Brain microvascular endothelial cell (primary cell): Measurements from ENCODE around the gene WDR62.

Experiments
- DNase-seq: peaks from one replicate; pipeline ENCODE4 v3.0.0-alpha.2; 2020
- H3K27ac ChIP-seq: fragments of 250-450 bp; sonication (Bioruptor Pico); 2 replicates; pipeline ENCODE4 v1.5.1; 2020; ENCODE audit warnings: mild to moderate bottlenecking, moderate library complexity
- H3K27me3 ChIP-seq: fragments of 250-450 bp; sonication (Bioruptor Pico); replicated peaks from 2 replicates; pipeline ENCODE4 v1.5.1; 2020; ENCODE audit warnings: mild to moderate bottlenecking
- H3K36me3 ChIP-seq: fragments of 250-450 bp; sonication (Bioruptor Pico); replicated peaks from 2 replicates; pipeline ENCODE4 v1.5.1; 2020; ENCODE audit warnings: mild to moderate bottlenecking
- H3K4me3 ChIP-seq: 2 replicates; pipeline ENCODE4 v1.5.1; 2011; ENCODE audit warnings: low read depth, mild to moderate bottlenecking, control low read depth, low read length, moderate library complexity
- CTCF ChIP-seq: IDR thresholded peaks from 2 replicates; pipeline ENCODE4 v1.5.1; 2011; ENCODE audit warnings: low read depth, mild to moderate bottlenecking, moderate library complexity, low read length, control low read depth, inconsistent platforms; ENCODE audit errors: missing control alignments
- in situ Hi-C: cut with HindIII; loops from 2 replicates; pipeline ENCODE4 v1.10.0; 2017; ENCODE audit warnings: low sequenced_read_pairs, low pct_ligation_motif_present

WDR62 gene

GRCh38 chr19:36099166-36099785 is 44.6 kb downstream of the WDR62 start:
- in situ Hi-C loops = no loop called here
- no peak for TF ChIP-seq CTCF
- no peak for DNase-seq

GRCh38 chr19:36100476-36100875 is 45.8 kb downstream of the WDR62 start:
- Histone ChIP-seq H3K27ac (no peak overlapping the region), H3K4me3 (no peak overlapping the region), H3K36me3 (no peaks in the 10 kb centered on the region), H3K27me3 (no peaks in the 10 kb centered on the region)
- DNase-seq = no peak
- in situ Hi-C loops = no loop called here
- TF ChIP-seq CTCF = no peak

More at GRCh38 chr19:36099166-36099785, 44.6 kb downstream of the WDR62 start:
- no peaks in the 10 kb centered on the region for H3K27me3 ChIP-seq
- H3K27ac ChIP-seq = no peak overlapping the region
- no peak overlapping the region for H3K4me3 ChIP-seq
- no peaks in the 10 kb centered on the region for H3K36me3 ChIP-seq

- Histone ChIP-seq H3K36me3 (no peaks in the 10 kb centered on the region), H3K27ac (no peak overlapping the region), H3K4me3 (no peak overlapping the region), H3K27me3 (no peaks in the 10 kb centered on the region)
- no peak for DNase-seq
- TF ChIP-seq CTCF = no peak
- in situ Hi-C loops = no loop called here
These were observed 47.0 kb downstream of the WDR62 start for GRCh38 chr19:36101550-36102327.

GRCh38 chr19:36103040-36103626 is 48.4 kb downstream of the WDR62 start:
- no peak overlapping the region for H3K4me3 ChIP-seq
- DNase-seq = no peak
- in situ Hi-C loops = no loop called here
- H3K27ac ChIP-seq = no peak overlapping the region
- no peaks in the 10 kb centered on the region for H3K36me3 ChIP-seq
- no peak for TF ChIP-seq CTCF
- no peaks in the 10 kb centered on the region for H3K27me3 ChIP-seq

- DNase-seq = no peak
- no peaks in the 10 kb centered on the region for H3K36me3 ChIP-seq
- no peak overlapping the region for H3K27ac ChIP-seq
- H3K27me3 ChIP-seq = no peaks in the 10 kb centered on the region
- H3K4me3 ChIP-seq = no peak overlapping the region
- in situ Hi-C loops = no loop called here
- no peak for TF ChIP-seq CTCF
These were observed 49.3 kb downstream of the WDR62 start for GRCh38 chr19:36103842-36104552.
